ENCODE measurements around the gene ASRGL1. TPM values are rescaled to one million over a fixed set of nuclear protein-coding genes. Genes with fewer than 3 reads are reported as not detected.

The ASRGL1 gene
- total RNA-seq, 1 donor from 2014 or later, result 4.6 TPM

- no peaks in the 10 kb centered on the region for H3K9me3 ChIP-seq (replicated peaks)
- no peak for DNase-seq
- no peaks in the 10 kb centered on the region for H3K36me3 ChIP-seq
- intact Hi-C loops (cut with micrococcal nuclease), result no loop called here
- no peak overlapping the region for H3K4me3 ChIP-seq
- no peak for TF ChIP-seq CTCF (IDR thresholded peaks at IDR 0.05; ENCODE audit: borderline replicate concordance)
- no peak overlapping the region for H3K27ac ChIP-seq (replicated peaks)
- no peaks in the 10 kb centered on the region for H3K4me1 ChIP-seq
- H3K27me3 ChIP-seq (ENCODE audit: low read depth), result no peaks in the 10 kb centered on the region
These were observed 75.9 kb downstream of the ASRGL1 start for GRCh38 chr11:62413060-62413696.

- no peak for TF ChIP-seq CTCF (IDR thresholded peaks at IDR 0.05; ENCODE audit: borderline replicate concordance)
These were observed 79.3 kb downstream of the ASRGL1 start for GRCh38 chr11:62416596-62416995.

GRCh38 chr11:62418136-62418535, 80.9 kb downstream of the ASRGL1 start:
- Histone ChIP-seq H3K27me3 (ENCODE audit: low read depth) (no peaks in the 10 kb centered on the region), H3K36me3 (no peaks in the 10 kb centered on the region), H3K9me3 (replicated peaks) (no peaks in the 10 kb centered on the region), H3K4me1 (no peaks in the 10 kb centered on the region), H3K4me3 (no peak overlapping the region), H3K27ac (replicated peaks) (no peak overlapping the region)
- TF ChIP-seq CTCF (IDR thresholded peaks at IDR 0.05; ENCODE audit: borderline replicate concordance), result no peak
- DNase-seq, result no peak
- intact Hi-C loops (cut with micrococcal nuclease), result no loop called here

More at GRCh38 chr11:62416596-62416995, 79.3 kb downstream of the ASRGL1 start:
- no peak overlapping the region for H3K27ac ChIP-seq (replicated peaks)
- no peak for DNase-seq
- no peaks in the 10 kb centered on the region for H3K9me3 ChIP-seq (replicated peaks)
- H3K4me1 ChIP-seq, result no peaks in the 10 kb centered on the region
- no peak overlapping the region for H3K4me3 ChIP-seq
- no peaks in the 10 kb centered on the region for H3K27me3 ChIP-seq (ENCODE audit: low read depth)
- intact Hi-C loops (cut with micrococcal nuclease), result no loop called here
- no peaks in the 10 kb centered on the region for H3K36me3 ChIP-seq

- Histone ChIP-seq H3K4me1 (no peaks in the 10 kb centered on the region), H3K27ac (replicated peaks) (peak within 1 kb of the TSS; percentile 64), H3K27me3 (ENCODE audit: low read depth) (no peaks in the 10 kb centered on the region), H3K9me3 (replicated peaks) (no peaks in the 10 kb centered on the region), H3K36me3 (no peaks in the 10 kb centered on the region), H3K4me3 (no peak within 1 kb of the TSS)
- no peak for DNase-seq
- no peak for TF ChIP-seq CTCF (IDR thresholded peaks at IDR 0.05; ENCODE audit: borderline replicate concordance)
- intact Hi-C loops (cut with micrococcal nuclease), result no loop called here
These were observed 81.5 kb downstream of the ASRGL1 start, which contains the start of gene SCGB1A1 for GRCh38 chr11:62418733-62419132. Gene SCGB1A1 (plus strand): TSS chr11:62419033. CDS start chr11:62419096, 63 bp downstream.

GRCh38 chr11:62419314-62419929, 82.2 kb downstream of the ASRGL1 start:
- intact Hi-C loops (cut with micrococcal nuclease), result no loop called here
- Histone ChIP-seq H3K27ac (replicated peaks) (peak overlapping the region; percentile 64), H3K4me3 (no peak overlapping the region), H3K4me1 (no peaks in the 10 kb centered on the region), H3K27me3 (ENCODE audit: low read depth) (no peaks in the 10 kb centered on the region), H3K36me3 (no peaks in the 10 kb centered on the region), H3K9me3 (replicated peaks) (no peaks in the 10 kb centered on the region)
- TF ChIP-seq CTCF (IDR thresholded peaks at IDR 0.05; ENCODE audit: borderline replicate concordance), result no peak
- no peak for DNase-seq

Measured in left ventricle myocardium inferior (tissue), 1 donor.